ENCODE results near the gene ZNF385D.
A peak's percentile ranks its signal among the peaks of the same experiment; 100 is the strongest.

The ZNF385D gene

GRCh38 chr3:21747966-21748555 is 2.9 kb downstream of the ZNF385D start:
- DNase-seq (ENCODE audit: low read depth) = no peak

GRCh38 chr3:21747376-21747775 is 3.6 kb downstream of the ZNF385D start:
- DNase-seq (ENCODE audit: low read depth) = no peak

GRCh38 chr3:21745966-21746365 is 5.0 kb downstream of the ZNF385D start:
- peak; percentile 22 for DNase-seq (ENCODE audit: low read depth)

GRCh38 chr3:21744793-21745192 is 6.2 kb downstream of the ZNF385D start:
- DNase-seq (ENCODE audit: low read depth) = no peak

- no peak for DNase-seq (ENCODE audit: low read depth)
Measured at GRCh38 chr3:21738935-21739702, 11.9 kb downstream of the ZNF385D start.

- DNase-seq (ENCODE audit: low read depth) = no peak
Measured at GRCh38 chr3:21738283-21738682, 12.7 kb downstream of the ZNF385D start.

GRCh38 chr3:21734746-21735145 is 16.3 kb downstream of the ZNF385D start:
- no peak for DNase-seq (ENCODE audit: low read depth)

- peak; percentile 72 for DNase-seq (ENCODE audit: low read depth)
Measured at GRCh38 chr3:21729888-21730459, 21.0 kb downstream of the ZNF385D start.

GRCh38 chr3:21729331-21729730 is 21.7 kb downstream of the ZNF385D start:
- no peak for DNase-seq (ENCODE audit: low read depth)

GRCh38 chr3:21722768-21723167 is 28.2 kb downstream of the ZNF385D start:
- DNase-seq (ENCODE audit: low read depth) = no peak

GRCh38 chr3:21722301-21722700 is 28.7 kb downstream of the ZNF385D start:
- DNase-seq (ENCODE audit: low read depth) = no peak

- no peak for DNase-seq (ENCODE audit: low read depth)
Measured at GRCh38 chr3:21718943-21719591, 31.9 kb downstream of the ZNF385D start.

- peak; percentile 84 for DNase-seq (ENCODE audit: low read depth)
Measured at GRCh38 chr3:21718161-21718765, 32.7 kb downstream of the ZNF385D start.

- DNase-seq (ENCODE audit: low read depth) = no peak
Measured at GRCh38 chr3:21715662-21716061, 35.3 kb downstream of the ZNF385D start.

GRCh38 chr3:21705769-21706168 is 45.2 kb downstream of the ZNF385D start:
- DNase-seq (ENCODE audit: low read depth) = peak; percentile 76

GRCh38 chr3:21704796-21705195 is 46.2 kb downstream of the ZNF385D start:
- no peak for DNase-seq (ENCODE audit: low read depth)

- DNase-seq (ENCODE audit: low read depth) = no peak
Measured at GRCh38 chr3:21703291-21703690, 47.7 kb downstream of the ZNF385D start.

- no peak for DNase-seq (ENCODE audit: low read depth)
Measured at GRCh38 chr3:21697707-21698106, 53.3 kb downstream of the ZNF385D start.

- DNase-seq (ENCODE audit: low read depth) = no peak
Measured at GRCh38 chr3:21694506-21694905, 56.5 kb downstream of the ZNF385D start.

- DNase-seq (ENCODE audit: low read depth) = no peak
Measured at GRCh38 chr3:21691036-21691435, 60.0 kb downstream of the ZNF385D start.

- peak; percentile 10 for DNase-seq (ENCODE audit: low read depth)
Measured at GRCh38 chr3:21682206-21682605, 68.8 kb downstream of the ZNF385D start.

GRCh38 chr3:21673393-21673792 is 77.6 kb downstream of the ZNF385D start:
- DNase-seq (ENCODE audit: low read depth) = no peak

Data from fibroblast of gingiva (primary cell).